Tibial nerve (tissue), 3 donors: Measurements from ENCODE around the gene RCCD1.

Experiments used
- EP300 ChIP-seq, 2 donors: sonication (generic); formaldehyde crosslinking; IDR thresholded peaks; one replicate each; pipeline ENCODE4 v1.6.1; 2017; ENCODE audit warnings: antibody characterized with exemption in 2 of 2, mild to moderate bottlenecking in 1 of 2
- POLR2A ChIP-seq, 2 donors: fragments of 450-650 bp; IDR thresholded peaks; one replicate each; pipeline ENCODE4 v1.6.1; 2017; ENCODE audit warnings: antibody characterized with exemption in 2 of 2, mild to moderate bottlenecking in 2 of 2, moderate library complexity in 2 of 2

GRCh38 chr15:90939756-90940155 is 14.9 kb upstream of the RCCD1 start:
- no peak for TF ChIP-seq POLR2A (IDR thresholded peaks at IDR 0.05)
- no peak for TF ChIP-seq EP300 (IDR thresholded peaks at IDR 0.05)
